ENCODE measurements around the gene SIK2.

Gene SIK2

DNA sequence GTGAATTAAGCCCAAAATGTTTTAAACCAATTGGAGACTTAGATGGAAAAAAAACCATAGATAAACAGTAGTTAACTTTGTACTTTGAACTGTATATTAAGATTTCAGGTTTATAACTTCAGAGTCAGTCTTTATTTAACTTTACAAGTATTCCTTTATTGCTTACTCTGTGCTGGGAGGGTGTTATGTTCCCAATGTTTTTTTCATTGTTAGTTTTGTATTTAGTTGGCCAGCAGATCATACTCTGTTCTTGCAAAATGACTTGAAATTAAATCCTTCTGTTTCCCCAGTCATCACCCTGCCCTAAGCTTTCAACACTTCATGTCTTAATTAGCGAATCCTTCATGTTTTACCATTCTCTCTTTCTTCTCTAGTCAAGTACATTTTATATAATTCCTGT lies 25.3 kb downstream of the SIK2 start:
- Mint-ChIP-seq H3K4me3 (no peak overlapping the region), H3K27ac (no peak overlapping the region), H3K36me3 (ENCODE audit: low read depth) (peaks cover 42% of the 10 kb centered on the region), H3K4me1 (no peaks in the 10 kb centered on the region), H3K9me3 (peaks cover 7% of the 10 kb centered on the region), H3K27me3 (ENCODE audit: low read depth, poor library complexity) (no peaks in the 10 kb centered on the region)
- DNase-seq = no peak
- TF ChIP-seq, protein P1, sequence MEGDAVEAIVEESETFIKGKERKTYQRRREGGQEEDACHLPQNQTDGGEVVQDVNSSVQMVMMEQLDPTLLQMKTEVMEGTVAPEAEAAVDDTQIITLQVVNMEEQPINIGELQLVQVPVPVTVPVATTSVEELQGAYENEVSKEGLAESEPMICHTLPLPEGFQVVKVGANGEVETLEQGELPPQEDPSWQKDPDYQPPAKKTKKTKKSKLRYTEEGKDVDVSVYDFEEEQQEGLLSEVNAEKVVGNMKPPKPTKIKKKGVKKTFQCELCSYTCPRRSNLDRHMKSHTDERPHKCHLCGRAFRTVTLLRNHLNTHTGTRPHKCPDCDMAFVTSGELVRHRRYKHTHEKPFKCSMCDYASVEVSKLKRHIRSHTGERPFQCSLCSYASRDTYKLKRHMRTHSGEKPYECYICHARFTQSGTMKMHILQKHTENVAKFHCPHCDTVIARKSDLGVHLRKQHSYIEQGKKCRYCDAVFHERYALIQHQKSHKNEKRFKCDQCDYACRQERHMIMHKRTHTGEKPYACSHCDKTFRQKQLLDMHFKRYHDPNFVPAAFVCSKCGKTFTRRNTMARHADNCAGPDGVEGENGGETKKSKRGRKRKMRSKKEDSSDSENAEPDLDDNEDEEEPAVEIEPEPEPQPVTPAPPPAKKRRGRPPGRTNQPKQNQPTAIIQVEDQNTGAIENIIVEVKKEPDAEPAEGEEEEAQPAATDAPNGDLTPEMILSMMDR (IDR thresholded peaks at IDR 0.05) = no peak

DNA sequence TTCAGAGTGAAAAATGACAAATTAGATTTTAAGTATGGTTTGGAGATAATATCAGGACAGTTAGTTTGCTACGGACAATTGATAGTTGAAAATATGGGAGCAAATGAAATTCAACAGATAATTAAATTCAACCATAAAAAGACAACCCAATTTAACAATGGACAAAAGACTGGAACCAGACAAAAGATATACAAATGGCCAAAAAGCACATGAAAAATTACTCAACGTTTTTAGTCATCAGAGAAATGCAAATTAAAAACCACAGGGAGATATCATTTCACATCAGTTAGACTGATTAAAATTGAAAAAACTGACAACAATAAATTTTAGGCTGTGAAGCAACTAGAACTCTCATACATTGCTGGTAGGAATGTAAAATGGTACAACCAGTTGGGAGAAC lies 27.2 kb downstream of the SIK2 start:
- TF ChIP-seq, protein P1 (IDR thresholded peaks at IDR 0.05) = no peak
- no peak overlapping the region for H3K4me3 Mint-ChIP-seq
- no peaks in the 10 kb centered on the region for H3K27me3 Mint-ChIP-seq (ENCODE audit: low read depth, poor library complexity)
- no peaks in the 10 kb centered on the region for H3K4me1 Mint-ChIP-seq
- H3K36me3 Mint-ChIP-seq (ENCODE audit: low read depth) = peaks cover 23% of the 10 kb centered on the region
- H3K9me3 Mint-ChIP-seq = no peaks in the 10 kb centered on the region
- no peak for DNase-seq
- H3K27ac Mint-ChIP-seq = no peak overlapping the region

DNA sequence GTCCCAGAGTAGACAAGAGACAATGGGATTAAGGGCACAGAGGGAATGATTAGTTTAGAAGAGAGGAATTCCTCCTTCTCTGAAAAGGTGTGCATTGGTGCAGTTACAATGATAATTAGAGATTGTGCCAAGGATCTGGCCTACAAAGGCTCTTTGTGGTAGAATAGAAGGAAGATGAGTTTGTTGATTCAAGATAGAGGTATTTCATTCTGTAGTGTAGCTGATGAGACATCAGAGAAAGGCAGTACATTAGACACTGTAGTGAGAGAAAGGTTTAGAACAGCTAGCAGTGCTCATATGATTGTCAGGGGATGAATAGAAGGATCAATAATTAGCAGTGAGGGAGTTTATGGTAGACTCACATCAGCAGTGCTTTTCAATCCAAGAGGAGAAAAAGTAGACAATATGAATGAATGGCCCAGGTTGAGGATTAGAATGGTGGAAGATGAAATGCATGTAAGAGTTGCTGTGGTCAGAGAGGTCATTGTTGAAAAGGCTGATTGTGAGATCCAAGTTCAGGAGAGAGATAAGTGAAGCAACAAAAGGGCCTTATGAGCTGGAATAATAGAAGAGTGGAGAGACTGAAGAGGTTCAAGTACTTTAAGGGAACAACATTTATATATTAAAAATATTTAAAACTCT lies 28.9 kb downstream of the SIK2 start:
- DNase-seq = no peak
- Mint-ChIP-seq H3K27ac (no peak overlapping the region), H3K27me3 (ENCODE audit: low read depth, poor library complexity) (no peaks in the 10 kb centered on the region), H3K36me3 (ENCODE audit: low read depth) (peaks cover 13% of the 10 kb centered on the region), H3K4me1 (no peaks in the 10 kb centered on the region), H3K9me3 (no peaks in the 10 kb centered on the region), H3K4me3 (no peak overlapping the region)
- TF ChIP-seq, protein P1 (IDR thresholded peaks at IDR 0.05) = no peak

DNA sequence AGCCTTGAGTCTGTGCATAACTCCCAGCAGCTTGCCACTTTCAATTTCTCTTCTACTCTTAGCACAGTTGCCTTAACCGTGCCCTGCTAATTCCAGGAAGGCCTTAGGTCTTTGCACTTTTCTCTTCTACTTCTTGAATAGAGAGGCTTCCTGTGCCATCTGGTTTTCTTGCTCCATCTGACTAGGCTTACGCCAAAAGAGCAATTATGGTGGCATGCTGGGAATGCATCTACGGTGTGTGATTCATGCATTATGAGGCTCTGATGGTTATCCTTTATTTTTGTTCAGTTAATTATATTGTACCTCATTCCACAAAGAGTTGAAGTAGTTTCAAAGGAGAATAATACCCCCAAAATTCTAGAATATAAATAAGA lies 29.4 kb downstream of the SIK2 start:
- no peaks in the 10 kb centered on the region for H3K9me3 Mint-ChIP-seq
- no peaks in the 10 kb centered on the region for H3K4me1 Mint-ChIP-seq
- TF ChIP-seq, protein P1 (IDR thresholded peaks at IDR 0.05) = no peak
- H3K4me3 Mint-ChIP-seq = no peak overlapping the region
- H3K27ac Mint-ChIP-seq = no peak overlapping the region
- H3K27me3 Mint-ChIP-seq (ENCODE audit: low read depth, poor library complexity) = no peaks in the 10 kb centered on the region
- DNase-seq = no peak
- peaks cover 18% of the 10 kb centered on the region for H3K36me3 Mint-ChIP-seq (ENCODE audit: low read depth)

DNA sequence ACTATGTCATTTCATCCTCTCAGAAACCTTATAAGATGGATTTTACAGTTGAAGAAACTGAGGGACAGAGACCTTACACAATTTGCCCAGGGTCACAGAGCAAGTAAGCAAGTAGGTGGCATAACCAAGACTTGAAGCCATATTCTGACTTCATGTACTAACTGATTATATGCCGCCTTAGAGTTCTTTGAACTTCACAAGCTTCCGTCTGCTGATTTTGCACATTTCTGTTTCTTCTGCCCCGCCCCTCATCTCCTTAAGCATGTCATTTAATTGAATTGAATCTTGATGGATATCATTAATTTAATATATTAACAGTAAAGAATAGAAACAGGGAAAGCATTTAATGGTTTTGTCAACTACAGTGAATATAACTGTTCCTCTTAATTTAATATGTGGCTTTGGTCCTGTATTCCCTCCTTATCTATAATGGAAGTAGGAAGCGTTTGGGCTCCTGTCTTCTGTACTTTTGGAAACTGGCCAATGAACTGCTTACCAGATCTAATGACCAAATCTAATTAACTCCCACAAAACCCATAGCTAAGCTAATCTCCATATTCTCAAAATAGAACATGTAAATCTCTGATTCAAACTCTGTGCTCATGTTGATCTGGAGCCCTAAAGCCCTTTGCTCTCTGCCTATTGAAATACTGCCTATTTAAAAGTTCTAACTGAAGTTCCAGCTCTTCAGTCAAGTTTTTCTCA lies 30.4 kb downstream of the SIK2 start:
- TF ChIP-seq, protein P1 (IDR thresholded peaks at IDR 0.05) = no peak
- H3K9me3 Mint-ChIP-seq = no peaks in the 10 kb centered on the region
- no peaks in the 10 kb centered on the region for H3K4me1 Mint-ChIP-seq
- peak overlapping the region; percentile 9 for H3K27ac Mint-ChIP-seq
- peaks cover 24% of the 10 kb centered on the region for H3K36me3 Mint-ChIP-seq (ENCODE audit: low read depth)
- no peaks in the 10 kb centered on the region for H3K27me3 Mint-ChIP-seq (ENCODE audit: low read depth, poor library complexity)
- no peak overlapping the region for H3K4me3 Mint-ChIP-seq
- DNase-seq = no peak

DNA sequence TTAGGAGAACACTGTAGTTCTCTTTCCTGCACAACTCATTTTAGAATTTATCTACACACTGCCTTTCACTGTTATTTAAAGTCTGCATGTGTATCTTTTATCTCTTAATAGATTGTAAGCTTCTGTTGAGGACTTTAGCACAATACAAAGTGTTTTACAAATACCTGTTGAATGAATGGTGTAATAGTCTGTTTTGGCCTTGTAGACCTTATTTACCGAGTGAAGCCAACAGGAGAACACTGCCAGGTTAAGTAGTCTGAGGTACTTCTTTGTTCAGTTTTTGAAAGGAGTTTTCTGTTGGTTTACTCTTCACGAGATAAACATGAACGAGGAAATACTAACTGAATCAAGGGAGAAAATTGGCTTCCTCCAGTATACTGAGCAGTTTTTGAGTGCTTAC lies 31.0 kb downstream of the SIK2 start:
- Mint-ChIP-seq H3K9me3 (no peaks in the 10 kb centered on the region), H3K27me3 (ENCODE audit: low read depth, poor library complexity) (no peaks in the 10 kb centered on the region), H3K27ac (peak overlapping the region; percentile 9), H3K4me1 (no peaks in the 10 kb centered on the region), H3K4me3 (no peak overlapping the region), H3K36me3 (ENCODE audit: low read depth) (peaks cover 27% of the 10 kb centered on the region)
- no peak for DNase-seq
- TF ChIP-seq, protein P1 (IDR thresholded peaks at IDR 0.05) = no peak
